ENCODE results near the gene RITA1. TPM values are rescaled to one million over a fixed set of nuclear protein-coding genes. Genes with fewer than 3 reads are reported as not detected.

Gene RITA1
- total RNA-seq, 1 donor from 2014 or later: 48.4 TPM

- no peak for TF ChIP-seq CTCF (IDR thresholded peaks at IDR 0.05)
- H3K9me3 ChIP-seq: no peaks in the 10 kb centered on the region
- H3K27ac ChIP-seq: peak overlapping the region; percentile 82 to 94
- H3K4me3 ChIP-seq: peak overlapping the region; percentile 84 to 91
- peaks cover 18 to 36% of the 10 kb centered on the region in 2 donors for H3K4me1 ChIP-seq
- intact Hi-C loops (cut with DNase I): loop anchor here (1.0 to 2.0 kb wide), 4 partner anchors 17 to 112 kb away; no protein-coding TSS in a partner anchor
- DNase-seq (ENCODE audit: low spot score in 2 of 2): no peak
- H3K27me3 ChIP-seq: no peaks in the 10 kb centered on the region
- H3K36me3 ChIP-seq: no peaks in the 10 kb centered on the region
These were observed 36.6 kb downstream of the RITA1 start for GRCh38 chr12:113221997-113222729.

GRCh38 chr12:113222730-113223531 lies 37.4 kb downstream of the RITA1 start:
- TF ChIP-seq CTCF (IDR thresholded peaks at IDR 0.05): no peak
- Histone ChIP-seq H3K27ac (peak overlapping the region; percentile 82 to 94), H3K36me3 (peaks cover 0 to 5% of the 10 kb centered on the region in 2 donors), H3K27me3 (no peaks in the 10 kb centered on the region), H3K4me3 (peak overlapping the region; percentile 84 to 91), H3K4me1 (peaks cover 22 to 39% of the 10 kb centered on the region in 2 donors), H3K9me3 (no peaks in the 10 kb centered on the region)
- DNase-seq (ENCODE audit: low spot score in 2 of 2): peak in 1 of 2 donors; percentile 84
- intact Hi-C loops (cut with DNase I): loop anchor here (2.0 kb wide), 1 partner anchor 16 kb away; no protein-coding TSS in a partner anchor

GRCh38 chr12:113224955-113225354 lies 39.4 kb downstream of the RITA1 start:
- Histone ChIP-seq H3K4me3 (no peak overlapping the region), H3K27me3 (no peaks in the 10 kb centered on the region), H3K4me1 (peaks cover 37 to 56% of the 10 kb centered on the region in 2 donors), H3K36me3 (peaks cover 0 to 23% of the 10 kb centered on the region in 2 donors), H3K27ac (peak overlapping the region; percentile 82 to 94), H3K9me3 (no peaks in the 10 kb centered on the region)
- DNase-seq (ENCODE audit: low spot score in 2 of 2): no peak
- no peak for TF ChIP-seq CTCF (IDR thresholded peaks at IDR 0.05)
- intact Hi-C loops (cut with DNase I): no loop called here

- H3K4me3 ChIP-seq: peak overlapping the region in 1 of 2 donors; percentile 26
- DNase-seq (ENCODE audit: low spot score in 2 of 2): peak in 1 of 2 donors; percentile 85
- H3K9me3 ChIP-seq: no peaks in the 10 kb centered on the region
- peaks cover 15 to 37% of the 10 kb centered on the region in 2 donors for H3K36me3 ChIP-seq
- H3K27me3 ChIP-seq: no peaks in the 10 kb centered on the region
- peak overlapping the region; percentile 94 to 95 for H3K27ac ChIP-seq
- intact Hi-C loops (cut with DNase I): no loop called here
- no peak for TF ChIP-seq CTCF (IDR thresholded peaks at IDR 0.05)
- H3K4me1 ChIP-seq: peaks cover 49 to 66% of the 10 kb centered on the region in 2 donors
These were observed 41.4 kb downstream of the RITA1 start for GRCh38 chr12:113226696-113227568.

Data from ascending aorta (tissue), 2 donors.